Breast epithelium (tissue), 4 donors: ENCODE data around the gene ZNF135. TPM values are rescaled to one million over a fixed set of nuclear protein-coding genes. Genes with fewer than 3 reads are reported as not detected.

Source experiments
- DNase-seq, 2 donors: peaks; one replicate each; pipeline ENCODE4 v3.0.0-alpha.2; 2019; ENCODE audit warnings: low spot score in 2 of 2
- H3K27ac ChIP-seq, 2 donors: fragments of 200-600 bp; sonication (generic) in 1 of 2; one replicate each; pipeline ENCODE4 v1.5.1; 2016 to 2019; ENCODE audit warnings: mild to moderate bottlenecking in 1 of 2
- H3K27me3 ChIP-seq, 2 donors: fragments of 200-600 bp; sonication (generic) in 1 of 2; one replicate each; pipeline versions ENCODE4 v1.5.1 to v1.6.0; 2017 to 2019; ENCODE audit warnings: control low read depth in 1 of 2, mild to moderate bottlenecking in 1 of 2
- H3K36me3 ChIP-seq: fragments of 200-600 bp; one replicate; pipeline ENCODE4 v1.5.1; 2019
- H3K4me1 ChIP-seq, 2 donors: fragments of 200-600 bp; sonication (generic); one replicate each; pipeline ENCODE4 v1.5.1; 2016 to 2019; ENCODE audit warnings: control low read depth in 1 of 2
- H3K4me3 ChIP-seq, 3 donors: fragments of 200-600 bp; sonication (generic); 1 replicate in 2 of 3; 2 replicates in 1 of 3; pipeline ENCODE4 v1.5.1; 2016 to 2019; ENCODE audit warnings: mild to moderate bottlenecking in 3 of 3, moderate library complexity in 2 of 3
- H3K9me3 ChIP-seq, 2 donors: fragments of 200-600 bp; sonication (generic) in 1 of 2; one replicate each; pipeline ENCODE4 v1.5.1; 2016 to 2019; ENCODE audit warnings: control low read depth in 1 of 2
- CTCF ChIP-seq, 3 donors: fragments of 450-650 bp; IDR thresholded peaks; one replicate each; pipeline ENCODE4 v1.5.1; 2016 to 2017; ENCODE audit warnings: antibody characterized with exemption in 3 of 3, mild to moderate bottlenecking in 3 of 3, moderate library complexity in 3 of 3
- POLR2A ChIP-seq: fragments of 450-650 bp; IDR thresholded peaks from one replicate; pipeline ENCODE4 v1.6.1; 2016; ENCODE audit warnings: antibody characterized with exemption, mild to moderate bottlenecking, moderate library complexity
- POLR2AphosphoS5 ChIP-seq, 3 donors: sonication (generic); formaldehyde crosslinking; IDR thresholded peaks; one replicate each; pipeline ENCODE4 v1.6.1; 2017; ENCODE audit warnings: antibody characterized with exemption in 3 of 3
- intact Hi-C: fragments of 100-400 bp; cut with DNase I; formaldehyde crosslinking; loops from one replicate; pipeline ENCODE4 v1.15.1; 2023; ENCODE audit warnings: low total_unique reads
- total RNA-seq, 3 donors: library from RNA; depleted of rRNA; stranded (reverse); fragments of >200 nt; gene quantifications; one replicate each; pipeline ENCODE4 v1.1.0, GENCODE V29; 2016

Gene ZNF135
- total RNA-seq, 3 donors from 2014 or later = 7.5 to 16.2 (median 14.4) TPM

- no peak for DNase-seq
- H3K4me3 ChIP-seq = no peak overlapping the region
- H3K9me3 ChIP-seq = peaks cover 69 to 72% of the 10 kb centered on the region in 2 donors
- H3K27ac ChIP-seq = no peak overlapping the region
- intact Hi-C loops = no loop called here
- no peaks in the 10 kb centered on the region for H3K4me1 ChIP-seq
- no peaks in the 10 kb centered on the region for H3K27me3 ChIP-seq
- peaks cover 5% of the 10 kb centered on the region for H3K36me3 ChIP-seq
- TF ChIP-seq POLR2AphosphoS5 (IDR thresholded peaks at IDR 0.05) (no peak), CTCF (IDR thresholded peaks at IDR 0.05) (no peak), POLR2A (no peak)
These were observed 4.6 kb downstream of the ZNF135 start for GRCh38 chr19:58063712-58064111.

- Histone ChIP-seq H3K4me3 (peak overlapping the region in 1 of 3 donors; percentile 25), H3K27ac (no peak overlapping the region), H3K36me3 (peaks cover 5% of the 10 kb centered on the region), H3K4me1 (no peaks in the 10 kb centered on the region), H3K27me3 (no peaks in the 10 kb centered on the region), H3K9me3 (peaks cover 79 to 99% of the 10 kb centered on the region in 2 donors)
- intact Hi-C loops = no loop called here
- DNase-seq = no peak
- TF ChIP-seq CTCF (IDR thresholded peaks at IDR 0.05) = no peak
- TF ChIP-seq POLR2AphosphoS5 (IDR thresholded peaks at IDR 0.05) = no peak
- no peak for TF ChIP-seq POLR2A
These were observed 8.3 kb downstream of the ZNF135 start for GRCh38 chr19:58067240-58067912.

- no peak for DNase-seq
- TF ChIP-seq POLR2AphosphoS5 (IDR thresholded peaks at IDR 0.05) = no peak
- TF ChIP-seq CTCF (IDR thresholded peaks at IDR 0.05) = no peak
- no peak for TF ChIP-seq POLR2A
- no peak overlapping the region for H3K4me3 ChIP-seq
- no peaks in the 10 kb centered on the region for H3K4me1 ChIP-seq
- intact Hi-C loops = no loop called here
- H3K27ac ChIP-seq = no peak overlapping the region
- H3K9me3 ChIP-seq = peaks cover 80 to 93% of the 10 kb centered on the region in 2 donors
- H3K27me3 ChIP-seq = no peaks in the 10 kb centered on the region
- H3K36me3 ChIP-seq = peaks cover 4% of the 10 kb centered on the region
These were observed 20.7 kb downstream of the ZNF135 start for GRCh38 chr19:58079792-58080191.

- Histone ChIP-seq H3K27me3 (no peaks in the 10 kb centered on the region), H3K36me3 (peaks cover 26% of the 10 kb centered on the region), H3K4me1 (no peaks in the 10 kb centered on the region), H3K9me3 (peaks cover 92 to 99% of the 10 kb centered on the region in 2 donors), H3K4me3 (no peak overlapping the region), H3K27ac (no peak overlapping the region)
- DNase-seq = no peak
- no peak for TF ChIP-seq POLR2AphosphoS5 (IDR thresholded peaks at IDR 0.05)
- no peak for TF ChIP-seq POLR2A
- no peak for TF ChIP-seq CTCF (IDR thresholded peaks at IDR 0.05)
- intact Hi-C loops = no loop called here
These were observed 23.9 kb downstream of the ZNF135 start for GRCh38 chr19:58083021-58083420.

- peaks cover 33% of the 10 kb centered on the region for H3K36me3 ChIP-seq
- H3K9me3 ChIP-seq = peaks cover 96% of the 10 kb centered on the region in 2 donors
- DNase-seq = no peak
- intact Hi-C loops = no loop called here
- H3K4me1 ChIP-seq = no peaks in the 10 kb centered on the region
- H3K27me3 ChIP-seq = no peaks in the 10 kb centered on the region
- H3K27ac ChIP-seq = no peak overlapping the region
- no peak for TF ChIP-seq POLR2A
- TF ChIP-seq POLR2AphosphoS5 (IDR thresholded peaks at IDR 0.05) = no peak
- TF ChIP-seq CTCF (IDR thresholded peaks at IDR 0.05) = no peak
- peak overlapping the region in 1 of 3 donors; percentile 17 for H3K4me3 ChIP-seq
These were observed 25.7 kb downstream of the ZNF135 start for GRCh38 chr19:58084596-58085347.
